ENCODE measurements around the gene ERCC6L2. TPM values are rescaled to one million over a fixed set of nuclear protein-coding genes. Genes with fewer than 3 reads are reported as not detected.

ERCC6L2 gene
- total RNA-seq, 1 experiment from 2014 or later: 39.2 TPM

DNA sequence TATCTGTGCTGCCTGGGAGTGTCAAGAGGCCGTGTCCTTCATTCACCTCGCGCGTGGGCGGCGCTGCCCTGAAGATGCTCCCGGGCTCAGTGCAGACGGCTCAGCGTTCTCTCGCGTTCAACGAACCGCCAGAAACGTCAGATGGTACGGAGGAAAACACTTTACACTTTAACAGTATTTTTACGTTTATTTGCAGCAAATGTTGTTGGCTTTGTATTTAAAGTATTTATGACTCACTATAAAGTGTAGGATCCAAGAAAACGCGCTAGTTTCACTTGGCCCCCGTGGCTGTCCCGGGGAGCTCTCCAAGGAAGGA lies 544 bp upstream of the ERCC6L2 start:
- Histone ChIP-seq H3K4me3 (replicated peaks in 1 of 2; ENCODE audit: low read depth in 1 of 2, low read length in 2 of 2) (no peak overlapping the region), H3K9me3 (ENCODE audit: control insufficient read depth in 1 of 2, insufficient read depth in 1 of 2, low read depth in 1 of 2, low read length in 2 of 2) (no peaks in the 10 kb centered on the region), H4K20me1 (ENCODE audit: insufficient read depth) (no peaks in the 10 kb centered on the region), H3K9me2 (ENCODE audit: insufficient read depth) (no peaks in the 10 kb centered on the region), H3K9ac (ENCODE audit: low read length) (no peak overlapping the region), H3K79me2 (ENCODE audit: insufficient read depth, low read length) (peaks cover 32% of the 10 kb centered on the region), H3K4me1 (ENCODE audit: control insufficient read depth in 1 of 2, insufficient read depth in 2 of 2, low read length in 2 of 2) (peaks cover 4 to 7% of the 10 kb centered on the region in 2 experiments; a peak in 3 of 4 replicates), H3K4me2 (ENCODE audit: low read length) (no peak overlapping the region), H3K27ac (ENCODE audit: low read depth, low read length) (no peak overlapping the region; the same call in 1 of the 2 replicates), H3K27me3 (ENCODE audit: insufficient read depth, low read length) (no peaks in the 10 kb centered on the region), H3K36me3 (ENCODE audit: control insufficient read depth in 1 of 2, insufficient read depth in 2 of 2, low read length in 2 of 2) (peaks cover 0 to 3% of the 10 kb centered on the region in 2 experiments; a peak in 1 of 4 replicates), H2AFZ (ENCODE audit: low read depth, low read length, poor library complexity, severe bottlenecking) (peak overlapping the region; percentile 65)
- ChIA-PET CTCF (interaction anchor here (1.0 kb wide), 1 partner anchor 148 kb away, joined by 3 read pairs; no protein-coding TSS in a partner anchor), POLR2A (interaction anchor here (0.6 to 1.6 kb wide), 4 partner anchors 8 to 139 kb away, joined by 3 to 7 read pairs (median 4); no protein-coding TSS in a partner anchor), RAD21 (ENCODE audit: low non-redundant PET in 1 of 2, low total read pairs in 2 of 2, uncharacterized antibody in 2 of 2, unreplicated experiment in 2 of 2) (no interaction called here)
- DNase-seq (ENCODE audit: low read depth, low spot score) (no peak), ATAC-seq (peak; percentile 22)
- TSS peak; percentile 61 for BruUV-seq (replicated peaks)
- intact Hi-C loops (cut with micrococcal nuclease): loop anchor here (5.0 kb wide), 2 partner anchors 368 to 448 kb away; no protein-coding TSS in a partner anchor
- TF ChIP-seq, protein P1, sequence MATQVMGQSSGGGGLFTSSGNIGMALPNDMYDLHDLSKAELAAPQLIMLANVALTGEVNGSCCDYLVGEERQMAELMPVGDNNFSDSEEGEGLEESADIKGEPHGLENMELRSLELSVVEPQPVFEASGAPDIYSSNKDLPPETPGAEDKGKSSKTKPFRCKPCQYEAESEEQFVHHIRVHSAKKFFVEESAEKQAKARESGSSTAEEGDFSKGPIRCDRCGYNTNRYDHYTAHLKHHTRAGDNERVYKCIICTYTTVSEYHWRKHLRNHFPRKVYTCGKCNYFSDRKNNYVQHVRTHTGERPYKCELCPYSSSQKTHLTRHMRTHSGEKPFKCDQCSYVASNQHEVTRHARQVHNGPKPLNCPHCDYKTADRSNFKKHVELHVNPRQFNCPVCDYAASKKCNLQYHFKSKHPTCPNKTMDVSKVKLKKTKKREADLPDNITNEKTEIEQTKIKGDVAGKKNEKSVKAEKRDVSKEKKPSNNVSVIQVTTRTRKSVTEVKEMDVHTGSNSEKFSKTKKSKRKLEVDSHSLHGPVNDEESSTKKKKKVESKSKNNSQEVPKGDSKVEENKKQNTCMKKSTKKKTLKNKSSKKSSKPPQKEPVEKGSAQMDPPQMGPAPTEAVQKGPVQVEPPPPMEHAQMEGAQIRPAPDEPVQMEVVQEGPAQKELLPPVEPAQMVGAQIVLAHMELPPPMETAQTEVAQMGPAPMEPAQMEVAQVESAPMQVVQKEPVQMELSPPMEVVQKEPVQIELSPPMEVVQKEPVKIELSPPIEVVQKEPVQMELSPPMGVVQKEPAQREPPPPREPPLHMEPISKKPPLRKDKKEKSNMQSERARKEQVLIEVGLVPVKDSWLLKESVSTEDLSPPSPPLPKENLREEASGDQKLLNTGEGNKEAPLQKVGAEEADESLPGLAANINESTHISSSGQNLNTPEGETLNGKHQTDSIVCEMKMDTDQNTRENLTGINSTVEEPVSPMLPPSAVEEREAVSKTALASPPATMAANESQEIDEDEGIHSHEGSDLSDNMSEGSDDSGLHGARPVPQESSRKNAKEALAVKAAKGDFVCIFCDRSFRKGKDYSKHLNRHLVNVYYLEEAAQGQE (IDR thresholded peaks at IDR 0.05; ENCODE audit: low read depth): no peak
- TF ChIP-seq EGR1 (IDR thresholded peaks at IDR 0.05; ENCODE audit: low read depth): peak; percentile 84

DNA sequence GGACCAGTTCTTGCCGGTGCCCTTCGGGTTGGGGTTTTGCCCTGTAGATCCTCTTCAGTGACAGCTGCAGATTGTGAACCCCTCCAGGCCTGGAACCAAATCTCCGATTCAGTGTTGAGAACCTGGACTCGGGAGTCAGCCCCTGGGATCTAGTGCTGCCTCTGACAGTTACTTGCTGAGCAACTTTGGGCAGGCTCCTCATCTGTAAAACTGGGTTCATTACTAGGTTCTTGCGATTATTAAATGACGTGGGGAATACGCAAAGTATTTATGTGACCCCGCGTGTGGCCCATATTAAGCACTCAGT lies 600 bp downstream of the ERCC6L2 start:
- peaks cover 4 to 7% of the 10 kb centered on the region in 2 experiments; a peak in 3 of 4 replicates for H3K4me1 ChIP-seq (ENCODE audit: control insufficient read depth in 1 of 2, insufficient read depth in 2 of 2, low read length in 2 of 2)
- H3K27me3 ChIP-seq (ENCODE audit: insufficient read depth, low read length): no peaks in the 10 kb centered on the region
- CTCF ChIA-PET: no interaction called here
- peaks cover 43% of the 10 kb centered on the region for H3K79me2 ChIP-seq (ENCODE audit: insufficient read depth, low read length)
- ATAC-seq: no peak; the same call in 1 of the 2 replicates
- no peaks in the 10 kb centered on the region for H3K9me2 ChIP-seq (ENCODE audit: insufficient read depth)
- H3K4me3 ChIP-seq (replicated peaks in 1 of 2; ENCODE audit: low read depth in 1 of 2, low read length in 2 of 2): no peak overlapping the region
- RAD21 ChIA-PET (ENCODE audit: low non-redundant PET in 1 of 2, low total read pairs in 2 of 2, uncharacterized antibody in 2 of 2, unreplicated experiment in 2 of 2): no interaction called here
- no peak overlapping the region for H2AFZ ChIP-seq (ENCODE audit: low read depth, low read length, poor library complexity, severe bottlenecking)
- POLR2A ChIA-PET: interaction anchor here (1.6 kb wide), 1 partner anchor 31 kb away, joined by 5 read pairs; no protein-coding TSS in a partner anchor
- intact Hi-C loops (cut with micrococcal nuclease): loop anchor here (5.0 kb wide), 2 partner anchors 369 to 449 kb away; no protein-coding TSS in a partner anchor
- no peak overlapping the region for H3K9ac ChIP-seq (ENCODE audit: low read length)
- no peak for DNase-seq (ENCODE audit: low read depth, low spot score)
- no TSS peak for BruUV-seq (replicated peaks)
- no peak overlapping the region for H3K4me2 ChIP-seq (ENCODE audit: low read length)
- H3K36me3 ChIP-seq (ENCODE audit: control insufficient read depth in 1 of 2, insufficient read depth in 2 of 2, low read length in 2 of 2): peaks cover 0 to 3% of the 10 kb centered on the region in 2 experiments; a peak in 1 of 4 replicates
- H3K9me3 ChIP-seq (ENCODE audit: control insufficient read depth in 1 of 2, insufficient read depth in 1 of 2, low read depth in 1 of 2, low read length in 2 of 2): no peaks in the 10 kb centered on the region
- TF ChIP-seq, protein P2, sequence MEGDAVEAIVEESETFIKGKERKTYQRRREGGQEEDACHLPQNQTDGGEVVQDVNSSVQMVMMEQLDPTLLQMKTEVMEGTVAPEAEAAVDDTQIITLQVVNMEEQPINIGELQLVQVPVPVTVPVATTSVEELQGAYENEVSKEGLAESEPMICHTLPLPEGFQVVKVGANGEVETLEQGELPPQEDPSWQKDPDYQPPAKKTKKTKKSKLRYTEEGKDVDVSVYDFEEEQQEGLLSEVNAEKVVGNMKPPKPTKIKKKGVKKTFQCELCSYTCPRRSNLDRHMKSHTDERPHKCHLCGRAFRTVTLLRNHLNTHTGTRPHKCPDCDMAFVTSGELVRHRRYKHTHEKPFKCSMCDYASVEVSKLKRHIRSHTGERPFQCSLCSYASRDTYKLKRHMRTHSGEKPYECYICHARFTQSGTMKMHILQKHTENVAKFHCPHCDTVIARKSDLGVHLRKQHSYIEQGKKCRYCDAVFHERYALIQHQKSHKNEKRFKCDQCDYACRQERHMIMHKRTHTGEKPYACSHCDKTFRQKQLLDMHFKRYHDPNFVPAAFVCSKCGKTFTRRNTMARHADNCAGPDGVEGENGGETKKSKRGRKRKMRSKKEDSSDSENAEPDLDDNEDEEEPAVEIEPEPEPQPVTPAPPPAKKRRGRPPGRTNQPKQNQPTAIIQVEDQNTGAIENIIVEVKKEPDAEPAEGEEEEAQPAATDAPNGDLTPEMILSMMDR (IDR thresholded peaks at IDR 0.05 in 2 of 3, conservative IDR thresholded peaks at IDR 0.05 in 1 of 3; ENCODE audit: borderline replicate concordance in 1 of 3, insufficient read depth in 1 of 3, low read depth in 2 of 3, low read length in 2 of 3): no peak
- peak; percentile 85 for TF ChIP-seq ZFX (IDR thresholded peaks at IDR 0.05)
- TF ChIP-seq SP1 (IDR thresholded peaks at IDR 0.05; ENCODE audit: low read depth): no peak
- TF ChIP-seq ZNF274 (IDR thresholded peaks at IDR 0.05; ENCODE audit: low read depth, low read length): no peak
- no peak for TF ChIP-seq ELF1 (IDR thresholded peaks at IDR 0.05; ENCODE audit: borderline replicate concordance, low read depth)
- no peak overlapping the region; the same call in 1 of the 2 replicates for H3K27ac ChIP-seq (ENCODE audit: low read depth, low read length)
- H4K20me1 ChIP-seq (ENCODE audit: insufficient read depth): no peaks in the 10 kb centered on the region
